GM19463 (cell line): Measurements from ENCODE around the gene CACTIN.

Source experiments
- ATAC-seq: cut with Tn5 transposase; IDR thresholded peaks from one replicate; pipeline ENCODE4 v1.9.1; 2021; ENCODE audit warnings: mild to moderate bottlenecking, moderate library complexity; ENCODE audit not compliant: unreplicated experiment

Gene CACTIN

DNA sequence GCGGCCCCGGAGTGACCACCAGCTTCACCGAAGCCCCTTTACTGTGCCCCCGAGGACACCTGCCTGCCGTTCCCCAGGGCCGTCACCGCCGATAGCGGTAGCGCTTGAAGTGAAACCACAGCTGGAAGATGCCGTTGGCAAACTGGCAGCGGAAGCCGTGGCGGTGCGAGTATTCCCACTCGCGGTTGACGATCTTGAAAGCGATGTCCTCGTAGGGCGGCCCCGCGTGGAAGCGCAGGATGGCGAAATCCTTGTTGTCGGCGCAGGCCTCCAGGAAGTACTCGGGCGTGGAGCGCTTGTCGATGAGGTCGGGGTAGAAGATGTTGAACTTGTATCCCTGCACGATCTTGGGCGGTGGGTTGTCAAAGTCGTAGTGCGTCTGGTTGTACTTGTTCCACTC is 14.7 kb downstream of the CACTIN start:
- ATAC-seq: no peak

DNA sequence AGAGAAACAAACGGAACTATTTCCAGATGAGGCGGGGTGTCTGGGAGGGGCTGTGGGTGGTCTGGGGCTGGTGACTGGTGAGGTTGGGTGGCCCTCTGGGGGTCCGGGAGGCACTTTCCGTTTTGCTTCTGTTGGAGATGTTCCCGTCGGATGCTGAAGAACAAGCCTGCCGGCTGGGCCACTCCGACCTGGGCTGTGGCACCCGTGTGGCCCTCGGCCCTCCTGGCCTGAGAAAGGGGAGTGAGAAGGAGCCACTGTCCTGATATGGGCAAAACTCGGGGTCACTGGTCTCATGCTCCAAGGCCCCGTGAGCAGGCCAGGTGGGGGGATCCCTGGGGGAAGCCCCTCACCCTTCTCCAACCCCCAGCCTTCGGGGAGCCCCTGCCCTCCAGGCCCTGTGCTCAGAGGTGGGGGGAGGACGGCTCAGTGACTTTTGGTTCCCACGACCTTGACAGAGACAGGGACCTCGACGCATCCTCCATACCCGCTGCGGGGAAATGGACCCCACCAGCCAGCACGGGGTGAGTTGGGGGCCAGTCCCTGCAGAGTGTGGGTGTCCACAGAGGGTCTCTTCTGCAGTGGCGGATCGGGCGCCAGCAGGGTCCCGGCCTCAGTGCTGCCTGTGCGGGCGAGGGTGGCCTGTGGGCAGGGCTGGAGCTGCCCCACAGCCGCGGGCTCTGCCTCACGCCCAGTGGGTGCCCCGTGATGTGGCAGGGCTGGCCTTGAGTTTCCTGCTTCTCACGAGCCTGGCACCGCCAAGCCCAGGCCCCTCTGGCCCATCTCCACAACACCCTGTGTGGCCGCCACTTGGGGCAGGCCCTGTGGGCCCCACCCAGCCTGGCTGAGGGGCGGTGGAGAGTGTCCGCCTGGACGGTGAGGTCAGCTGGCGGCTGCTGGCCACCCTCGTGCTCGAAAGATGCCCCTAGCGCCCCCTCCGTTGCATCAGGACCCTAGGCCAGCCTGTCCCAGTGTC is 15.6 kb downstream of the CACTIN start:
- no peak for ATAC-seq

DNA sequence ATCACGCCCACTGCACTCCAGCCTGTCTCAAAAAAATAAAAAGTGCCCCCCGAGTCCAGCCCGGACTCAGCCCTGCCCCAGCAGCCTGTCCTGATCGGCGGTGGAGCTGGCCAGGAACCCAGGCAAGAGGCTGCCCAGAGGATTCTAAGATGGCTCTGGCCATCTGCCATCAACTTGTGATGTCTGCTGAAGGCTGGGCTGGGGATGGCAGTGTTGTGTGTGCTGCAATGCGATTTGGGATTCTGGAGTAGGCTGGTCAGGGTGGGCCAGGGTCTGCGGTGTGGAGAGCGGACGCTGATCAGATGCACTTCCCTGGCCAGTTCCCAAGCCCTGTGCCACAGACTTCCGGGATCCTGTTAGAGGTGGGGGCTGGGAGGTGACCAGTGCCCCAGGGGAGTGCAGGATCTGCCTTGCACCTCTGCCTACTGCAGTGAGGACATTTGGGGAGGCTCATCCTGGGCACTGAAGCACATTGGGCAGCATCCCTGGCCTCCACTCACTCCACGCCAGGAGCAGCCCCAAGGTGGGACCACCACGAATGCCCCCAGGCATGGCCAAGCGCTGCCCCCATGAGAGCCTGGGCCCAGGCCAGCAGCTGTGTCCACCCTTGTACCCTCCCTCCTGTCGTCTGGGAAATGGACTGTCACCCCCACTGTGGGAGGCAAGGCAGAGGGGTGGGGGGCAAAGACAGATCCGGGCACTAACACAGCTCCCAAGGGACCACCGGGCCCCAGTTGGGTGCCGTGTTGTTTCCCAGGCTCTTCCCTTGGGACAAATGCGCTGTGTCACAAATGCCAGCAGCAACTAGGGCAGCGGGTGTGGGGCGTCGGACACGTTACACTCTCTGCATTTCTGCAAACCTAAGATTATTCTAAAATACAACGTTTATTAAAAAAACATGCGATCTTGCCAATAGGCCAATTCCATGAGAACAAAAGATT is 16.5 kb downstream of the CACTIN start:
- ATAC-seq: no peak

DNA sequence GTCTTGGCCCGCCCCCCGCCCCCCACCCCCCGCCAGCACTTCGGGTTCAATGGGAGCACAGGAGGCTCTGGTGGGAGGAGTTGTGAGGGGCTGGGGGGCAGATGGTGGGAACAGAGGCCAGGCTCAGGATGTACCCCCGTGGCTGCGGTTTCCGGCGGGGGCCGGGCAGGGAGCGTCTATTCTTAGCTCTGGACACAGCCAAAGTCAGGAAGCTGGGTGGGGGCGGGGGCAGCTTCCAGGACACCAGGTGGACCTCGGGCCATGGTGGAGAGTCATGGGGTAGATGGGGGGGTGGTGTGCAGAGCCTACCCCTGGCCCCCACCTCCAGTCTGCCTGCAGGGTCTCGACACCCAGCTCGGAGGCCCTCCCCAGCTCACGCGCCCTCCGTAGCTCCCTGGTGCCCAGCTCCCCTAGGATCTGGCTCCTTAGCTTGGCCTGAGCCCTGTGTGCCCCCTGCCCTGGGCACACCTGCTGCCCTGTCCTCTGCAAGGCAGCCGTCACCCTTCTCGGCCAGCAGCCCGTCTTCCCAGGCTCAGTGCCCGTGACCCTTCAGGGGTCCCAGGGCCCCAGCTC is 17.8 kb downstream of the CACTIN start:
- ATAC-seq: no peak

DNA sequence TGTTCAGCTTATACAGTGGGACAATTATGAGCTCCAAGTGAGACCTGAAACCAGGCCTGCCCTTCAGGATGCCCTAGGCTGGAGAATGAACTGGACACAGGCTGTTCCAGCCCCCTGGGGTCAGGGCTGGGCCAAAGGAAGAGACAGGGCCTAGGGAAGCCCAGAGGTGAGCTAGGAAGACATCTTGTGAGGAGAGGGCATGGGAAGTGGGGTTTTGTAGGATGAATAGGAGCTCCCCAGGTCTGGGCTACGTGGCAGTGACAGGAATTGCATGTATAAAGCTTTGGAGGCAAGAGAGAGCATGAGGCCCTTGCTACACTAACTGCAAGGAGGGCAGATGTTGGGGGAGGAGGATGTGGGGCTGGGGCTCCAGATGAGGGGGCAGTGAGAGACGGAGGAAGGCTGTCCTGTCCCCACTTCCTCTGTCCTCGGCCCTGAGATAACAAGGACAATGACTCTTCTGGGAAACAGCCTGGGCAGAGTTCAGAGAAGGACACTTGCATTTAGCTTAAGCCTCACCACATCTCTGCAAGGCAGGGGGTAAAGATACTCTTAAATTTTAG is 18.4 kb downstream of the CACTIN start:
- ATAC-seq: no peak

DNA sequence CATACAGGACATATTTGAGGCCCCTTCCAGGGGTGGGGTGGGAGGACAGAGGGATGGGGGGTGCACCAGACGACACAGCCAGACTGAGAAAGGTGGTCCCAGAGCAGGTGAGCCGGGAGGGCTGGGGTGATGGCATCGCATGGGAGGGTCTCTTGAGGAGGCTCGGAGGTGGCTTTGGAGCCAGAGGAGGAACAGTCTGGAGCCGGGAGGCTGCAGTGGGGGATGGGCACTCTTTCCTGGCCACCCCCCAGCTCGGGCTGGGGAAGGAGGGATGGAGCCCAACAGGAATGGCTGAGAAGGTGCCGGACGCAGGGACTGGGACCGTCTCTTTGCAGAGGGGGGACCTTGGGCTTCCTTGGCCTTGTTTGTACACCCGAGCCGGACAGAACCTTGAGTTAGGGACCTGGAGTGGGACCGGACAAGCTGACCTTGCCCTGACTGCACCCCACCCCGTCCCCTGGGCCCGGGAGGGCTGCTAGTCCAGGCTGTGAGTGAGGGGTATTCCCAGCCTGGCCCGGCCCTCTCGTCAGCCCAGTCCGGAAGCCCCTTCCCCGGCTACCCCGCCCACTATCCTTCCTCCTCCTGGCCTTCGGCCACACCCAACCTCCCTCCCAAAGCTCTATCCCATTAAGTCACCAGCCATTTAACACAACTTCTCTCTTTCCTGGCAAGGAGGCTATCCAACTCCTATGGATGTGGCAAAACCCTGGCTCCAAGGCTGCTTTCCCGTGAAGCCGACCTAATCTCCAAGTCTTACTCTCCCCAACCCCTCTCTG is 19.1 kb downstream of the CACTIN start:
- no peak for ATAC-seq

DNA sequence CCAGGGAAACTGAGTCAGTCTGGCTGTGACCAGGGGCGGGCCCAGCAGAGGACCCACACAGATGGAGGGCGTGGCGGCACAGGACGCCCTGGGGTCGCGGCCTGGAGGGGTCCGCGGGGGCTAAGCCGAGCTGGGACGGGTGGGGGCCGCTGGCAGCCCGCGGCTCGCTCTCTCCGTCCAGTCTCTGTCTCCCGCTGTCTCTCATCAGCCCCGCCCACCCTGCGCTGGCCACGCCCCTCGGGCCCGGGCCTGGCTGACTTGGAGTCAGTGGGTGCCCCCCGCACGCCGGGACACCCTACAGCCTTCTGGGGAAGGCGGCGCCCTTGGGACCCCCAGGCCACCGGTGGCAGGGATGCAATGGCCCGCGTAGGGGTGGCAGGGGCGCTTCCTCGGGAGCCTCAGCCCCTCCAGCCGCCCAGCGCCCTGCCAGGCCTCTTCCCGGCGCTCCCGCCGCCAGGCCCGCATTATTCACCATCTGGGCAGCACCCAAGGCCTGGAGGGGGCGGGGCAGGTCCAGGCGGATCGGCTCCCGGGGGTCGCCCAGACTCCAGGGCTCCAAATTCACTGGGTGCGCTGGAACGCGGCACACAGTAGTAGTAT is 19.8 kb downstream of the CACTIN start, which contains the start of gene TBXA2R:
Gene TBXA2R (minus strand): TSS at position 186 of the 600 bp plus-strand sequence. CDS start 6,241 bp downstream, outside the sequence.
- ATAC-seq: no peak

DNA sequence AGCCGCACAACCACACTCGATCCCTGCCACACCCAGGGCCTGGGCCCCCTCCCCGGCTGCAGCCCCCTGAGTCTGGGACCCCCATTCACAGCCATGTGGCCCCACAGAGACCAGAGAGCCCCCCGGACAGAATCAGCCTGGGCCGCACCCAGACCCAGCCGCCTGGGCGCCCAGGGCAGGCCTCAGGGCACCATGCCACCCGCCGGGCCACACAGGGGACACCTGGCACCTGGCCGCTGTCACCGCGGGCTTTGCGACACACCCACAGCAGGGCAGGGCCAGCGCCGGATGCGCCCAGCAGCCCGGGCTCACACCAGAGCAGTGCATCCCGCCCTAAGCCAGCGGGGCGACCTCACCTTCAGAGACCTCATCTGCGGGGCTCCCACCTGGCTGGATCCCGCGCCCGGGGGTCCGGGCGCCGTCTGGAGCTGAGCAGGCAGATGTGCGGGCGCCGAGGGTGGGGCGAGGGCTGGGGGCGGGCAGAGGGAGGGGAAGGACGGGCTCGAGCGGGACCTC is 20.4 kb downstream of the CACTIN start:
- ATAC-seq: no peak

DNA sequence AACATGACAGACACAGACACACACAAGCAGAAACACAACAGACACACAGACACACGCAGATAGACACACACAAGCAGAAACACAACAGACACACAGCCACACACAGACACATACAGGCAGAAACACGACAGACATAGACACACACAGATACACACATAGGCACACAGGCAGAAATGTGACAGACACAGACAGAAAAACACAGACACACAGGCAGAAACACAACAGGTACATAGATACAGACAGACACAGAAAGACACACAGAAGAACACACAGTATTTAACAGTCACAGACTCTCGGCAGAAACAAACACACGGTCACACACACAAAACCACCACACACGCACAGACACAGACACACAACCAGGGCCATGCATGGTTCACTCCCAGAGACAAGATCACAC is 20.8 kb downstream of the CACTIN start:
- ATAC-seq: no peak

DNA sequence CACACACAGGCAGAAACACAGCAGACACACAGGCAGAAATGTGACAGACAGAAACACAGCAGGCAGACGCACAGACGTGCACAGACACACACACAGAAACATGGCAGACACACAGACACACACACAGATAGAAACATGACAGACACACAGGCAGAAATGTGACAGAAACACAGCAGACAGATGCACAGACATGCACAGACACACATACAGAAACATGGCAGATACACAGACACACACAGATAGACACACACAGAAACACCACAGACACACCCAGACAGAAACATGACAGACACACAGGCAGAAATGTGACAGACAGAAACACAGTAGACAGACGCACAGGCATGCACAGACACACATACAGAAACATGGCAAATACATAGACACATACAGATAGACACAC is 21.2 kb downstream of the CACTIN start:
- no peak for ATAC-seq

DNA sequence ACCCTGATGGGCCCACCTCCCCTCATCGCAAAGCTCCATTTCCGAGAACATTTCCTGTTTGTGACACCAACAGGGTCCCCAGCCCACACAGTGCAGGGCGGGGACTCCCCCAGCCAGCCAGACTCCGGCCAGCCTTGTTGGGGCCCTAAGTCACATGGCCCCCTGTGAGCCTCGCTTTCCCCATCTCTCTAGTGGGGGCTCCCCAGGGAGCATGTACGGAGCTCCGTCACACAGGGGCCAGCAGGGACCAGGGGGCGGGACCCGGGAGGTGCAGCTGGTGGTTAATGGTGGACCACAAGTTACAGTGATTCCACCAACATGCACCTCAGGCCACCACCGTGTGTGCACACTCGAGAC is 21.6 kb downstream of the CACTIN start:
- no peak for ATAC-seq

DNA sequence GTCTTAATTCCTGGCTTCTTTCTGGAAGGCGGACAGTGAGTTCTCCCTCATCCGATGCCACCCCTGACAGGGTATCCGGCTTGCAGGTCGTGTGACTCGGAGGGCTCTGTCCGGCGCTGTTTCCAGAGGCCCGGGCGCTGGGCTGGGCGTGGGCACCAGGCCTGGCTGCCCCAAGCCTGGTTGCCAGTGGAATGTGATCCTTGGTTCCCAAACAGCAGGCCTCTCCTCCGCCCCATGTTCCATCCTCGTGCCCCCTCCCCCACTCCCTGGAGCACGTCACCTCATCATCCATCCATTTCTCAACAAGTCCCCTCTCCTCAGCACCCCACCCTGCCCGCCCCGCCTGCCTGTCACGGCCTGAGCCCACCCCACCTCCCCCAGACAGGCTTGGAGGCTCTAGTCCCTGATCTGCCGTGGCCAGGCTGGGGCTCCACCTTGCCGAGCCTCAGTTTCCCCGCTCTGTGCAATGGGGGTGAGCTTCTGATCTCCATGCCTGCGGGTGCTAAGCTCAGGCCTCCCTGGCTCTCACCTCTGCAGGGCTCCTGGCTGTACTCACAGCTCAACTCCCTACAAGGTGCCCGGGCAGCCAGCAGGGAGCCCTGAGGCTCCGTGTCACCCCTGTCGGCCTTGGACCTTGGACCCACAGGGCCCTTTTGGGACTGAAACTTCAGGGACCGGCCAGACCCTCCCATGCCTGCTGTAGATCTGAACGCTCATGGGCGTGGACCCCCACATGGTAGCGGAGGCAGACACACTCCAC is 22.2 kb downstream of the CACTIN start:
- no peak for ATAC-seq

DNA sequence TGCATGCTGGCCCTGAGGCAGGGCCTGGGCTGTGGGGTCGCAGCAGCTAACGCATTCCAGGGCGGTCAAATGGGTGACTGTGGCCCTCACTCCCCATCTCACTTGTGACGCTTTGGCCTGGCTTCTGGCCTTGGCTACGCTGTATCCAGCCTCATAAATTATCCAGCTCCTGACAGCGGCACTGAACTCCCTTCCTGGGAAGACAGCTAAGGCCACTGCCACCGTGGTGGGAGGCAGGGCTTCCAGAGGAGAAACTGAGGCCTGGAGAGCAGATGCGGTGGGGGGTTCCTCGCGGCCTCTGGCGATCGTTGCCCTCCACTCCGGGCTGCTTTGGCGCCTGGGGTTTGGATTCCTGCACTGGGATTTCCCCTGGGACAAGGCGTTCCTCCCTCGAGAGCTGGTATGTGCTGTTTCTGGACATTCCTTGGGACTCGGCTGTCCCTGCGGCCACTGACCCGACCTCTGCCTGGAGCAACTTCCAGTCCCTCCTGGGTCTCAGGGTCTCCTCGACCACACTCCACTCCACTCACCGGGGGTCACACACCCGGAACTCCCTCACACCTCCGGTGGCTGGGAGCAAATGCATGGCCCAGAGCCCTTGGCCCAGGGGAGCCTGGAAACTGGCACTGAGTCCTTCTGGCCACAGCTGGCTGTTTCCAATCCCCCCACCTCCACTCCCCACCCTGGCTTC is 23.3 kb downstream of the CACTIN start:
- no peak for ATAC-seq

DNA sequence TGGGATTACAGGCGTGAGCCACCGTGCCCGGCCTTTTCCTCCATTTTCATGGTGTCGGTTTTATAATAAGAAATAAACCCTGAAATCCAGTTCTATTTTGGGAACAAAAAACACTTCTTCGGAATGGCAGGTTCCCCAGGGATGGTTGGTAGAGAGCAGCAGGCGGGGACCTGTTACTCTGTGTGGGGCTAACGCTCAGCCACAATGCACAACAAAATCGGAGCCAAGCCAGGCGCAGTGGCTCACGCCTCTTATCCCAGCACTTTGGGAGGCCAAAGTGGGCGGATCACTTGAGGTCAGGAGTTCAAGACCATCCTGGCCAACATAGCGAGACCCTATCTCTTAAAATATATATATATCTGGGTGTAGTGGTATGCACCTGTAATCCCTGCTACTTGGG is 25.6 kb downstream of the CACTIN start:
- no peak for ATAC-seq

DNA sequence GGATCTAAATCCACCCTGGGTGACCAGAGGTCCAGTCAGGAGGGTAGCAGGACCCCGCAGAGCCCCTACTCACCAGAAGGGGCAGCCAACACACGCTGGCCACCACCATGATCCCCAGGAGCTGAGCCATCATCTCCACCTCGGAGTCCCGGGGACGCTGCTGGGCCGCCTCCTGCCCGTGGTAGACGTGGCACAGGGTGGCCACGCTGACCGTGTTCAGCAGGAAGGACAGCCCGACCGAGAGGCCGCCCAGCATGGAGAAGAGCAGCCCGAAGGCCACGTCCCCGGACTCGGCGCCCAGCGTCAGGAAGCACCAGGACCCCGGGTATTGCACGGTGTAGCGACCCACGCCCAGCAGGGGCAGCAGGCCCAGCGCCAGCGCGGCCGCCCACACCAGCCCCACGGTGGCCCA is 26.8 kb downstream of the CACTIN start:
- no peak for ATAC-seq

DNA sequence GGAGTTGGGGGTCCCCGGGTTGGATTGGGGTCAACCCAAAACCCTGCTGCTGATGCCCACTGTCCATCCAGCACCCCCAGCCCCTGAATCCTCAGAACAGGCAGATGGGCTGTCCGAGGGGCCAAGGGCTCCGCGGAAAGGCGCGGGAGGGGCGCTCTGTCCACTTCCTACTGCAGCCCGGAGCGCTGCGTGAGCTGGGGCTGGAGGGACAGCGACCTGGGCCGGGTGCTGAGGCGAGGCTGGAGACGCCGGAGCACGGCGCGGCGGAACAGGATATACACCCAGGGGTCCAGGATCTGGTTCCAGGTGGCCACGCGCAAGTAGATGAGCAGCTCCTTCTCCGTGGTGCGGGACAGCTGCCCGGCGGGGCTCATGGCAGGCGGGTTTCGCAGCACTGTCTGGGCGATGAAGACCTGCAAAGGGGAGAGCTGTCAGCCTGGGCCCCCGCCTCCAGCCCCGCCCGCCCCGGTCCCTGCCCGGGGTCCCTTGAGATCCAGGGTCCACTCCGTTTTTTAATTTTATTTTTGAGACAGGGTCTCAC is 31.0 kb downstream of the CACTIN start:
- ATAC-seq: no peak

DNA sequence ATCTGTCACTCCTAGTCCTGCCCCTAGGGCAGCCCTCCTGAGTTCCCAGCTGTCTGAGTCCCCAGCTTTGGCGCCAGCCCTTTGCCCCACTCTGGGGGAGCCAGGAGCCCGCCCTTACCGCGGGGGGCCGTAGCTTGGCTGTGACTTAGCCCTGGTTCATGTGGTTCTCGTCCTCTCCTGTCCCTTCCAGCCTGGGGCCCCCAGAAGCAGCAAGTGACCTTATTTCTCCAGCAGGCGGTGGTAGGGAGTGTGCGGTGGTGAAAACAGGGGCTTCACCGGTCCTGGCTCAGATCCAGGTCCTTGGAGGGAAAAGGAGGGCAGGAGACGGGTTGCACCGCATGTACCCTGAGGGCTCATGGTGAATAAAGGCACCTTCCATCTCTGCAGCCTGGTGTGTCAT is 33.4 kb downstream of the CACTIN start:
- no peak for ATAC-seq
